Measurements from ENCODE around the gene KCNMB2. TPM values are rescaled to one million over a fixed set of nuclear protein-coding genes. Genes with fewer than 3 reads are reported as not detected.

KCNMB2 gene
- total and polyA plus RNA-seq, 4 experiments from 2014 or later: not detected

DNA sequence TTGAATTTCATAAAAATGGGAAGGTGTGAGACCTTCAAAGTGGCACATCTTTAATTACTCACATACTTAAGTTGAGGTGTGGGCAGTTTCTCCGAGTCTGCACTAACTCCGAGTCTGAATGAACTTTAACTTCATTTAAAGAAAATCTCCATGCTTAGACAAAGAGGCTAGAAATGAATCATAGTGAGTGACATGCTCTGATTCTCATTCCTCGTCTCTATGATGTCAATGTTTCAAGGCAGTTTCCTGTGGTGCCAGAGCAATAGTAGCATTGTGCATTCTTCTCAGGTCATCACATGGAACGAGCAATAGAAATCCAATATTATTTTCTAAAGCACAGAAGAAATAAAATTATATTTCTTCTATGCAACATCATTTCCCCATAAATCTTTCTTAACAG, 224.8 kb downstream of the KCNMB2 start:
- no peaks in the 10 kb centered on the region for H3K27me3 ChIP-seq (ENCODE audit: insufficient read depth, low read length)
- Mint-ChIP-seq H3K27me3 (peaks cover 0 to 3% of the 10 kb centered on the region in 2 donors), H3K27ac (no peak overlapping the region), H3K4me1 (no peaks in the 10 kb centered on the region), H3K36me3 (no peaks in the 10 kb centered on the region), H3K4me3 (no peak overlapping the region), H3K9me3 (peaks cover 0 to 2% (median 0%) of the 10 kb centered on the region in 8 donors)
- H3K27ac ChIP-seq (ENCODE audit: low read depth, low read length): no peak overlapping the region
- H3K4me1 ChIP-seq (ENCODE audit: insufficient read depth, low read length): no peaks in the 10 kb centered on the region
- H3K9me3 ChIP-seq (ENCODE audit: control insufficient read depth in 1 of 2, low read length in 2 of 2): no peaks in the 10 kb centered on the region
- intact Hi-C loops (cut with micrococcal nuclease): no loop called here
- no peaks in the 10 kb centered on the region for H3K36me3 ChIP-seq (ENCODE audit: insufficient read depth, low read length)
- POLR2A ChIA-PET (ENCODE audit: partially characterized antibody): no interaction called here
- no peak overlapping the region for H3K4me3 ChIP-seq (ENCODE audit: low read length in 2 of 2)
- CTCF ChIA-PET (ENCODE audit: partially characterized antibody): no interaction called here
- DNase-seq: no peak

DNA sequence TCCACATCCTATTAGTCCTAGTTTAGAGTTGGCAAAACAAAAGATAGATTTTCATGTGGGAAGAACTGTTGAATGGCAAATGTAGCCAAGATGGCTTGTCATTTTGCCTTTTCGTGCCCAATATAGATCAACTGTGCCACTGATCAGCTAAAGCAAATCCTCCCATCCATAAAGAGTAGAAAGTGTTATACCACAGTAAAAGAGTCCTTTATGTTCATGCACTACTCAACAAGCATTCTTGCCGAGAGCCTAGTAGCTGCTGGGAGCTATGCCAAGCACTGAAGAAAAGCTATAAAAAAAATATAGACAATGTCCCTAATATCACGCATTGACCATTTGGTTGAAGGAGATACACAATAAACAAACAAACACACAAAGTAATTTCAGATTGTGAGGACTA, 225.2 kb downstream of the KCNMB2 start:
- H3K4me1 Mint-ChIP-seq: no peaks in the 10 kb centered on the region
- Histone ChIP-seq H3K36me3 (ENCODE audit: insufficient read depth, low read length) (no peaks in the 10 kb centered on the region), H3K27ac (ENCODE audit: low read depth, low read length) (no peak overlapping the region), H3K9me3 (ENCODE audit: control insufficient read depth in 1 of 2, low read length in 2 of 2) (no peaks in the 10 kb centered on the region), H3K27me3 (ENCODE audit: insufficient read depth, low read length) (no peaks in the 10 kb centered on the region), H3K4me1 (ENCODE audit: insufficient read depth, low read length) (no peaks in the 10 kb centered on the region), H3K4me3 (ENCODE audit: low read length in 2 of 2) (no peak overlapping the region)
- intact Hi-C loops (cut with micrococcal nuclease): no loop called here
- H3K27me3 Mint-ChIP-seq: peaks cover 0 to 3% of the 10 kb centered on the region in 2 donors
- H3K27ac Mint-ChIP-seq: no peak overlapping the region
- H3K4me3 Mint-ChIP-seq: no peak overlapping the region
- no peaks in the 10 kb centered on the region for H3K36me3 Mint-ChIP-seq
- ChIA-PET POLR2A (ENCODE audit: partially characterized antibody) (no interaction called here), CTCF (ENCODE audit: partially characterized antibody) (no interaction called here)
- DNase-seq: no peak
- peaks cover 0 to 2% (median 0%) of the 10 kb centered on the region in 8 donors for H3K9me3 Mint-ChIP-seq

DNA sequence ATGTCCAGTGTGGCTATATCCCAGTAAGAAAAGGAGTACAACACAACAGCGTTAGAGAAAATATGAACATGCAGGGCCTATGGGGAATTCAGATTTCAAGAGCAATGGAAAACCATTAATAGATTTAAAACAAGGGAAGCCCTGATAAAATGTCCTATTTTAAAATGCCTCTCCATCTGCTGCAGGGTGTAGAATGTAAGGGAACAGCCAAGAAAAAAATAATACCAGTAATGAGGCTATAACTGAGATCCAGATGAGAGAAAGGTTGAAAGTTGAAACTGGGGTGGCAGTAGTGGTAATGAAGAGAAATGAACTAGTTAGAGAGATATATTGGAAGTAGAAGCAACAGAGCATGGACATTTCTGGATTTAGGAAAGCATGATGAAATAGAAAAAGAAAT, 226.1 kb downstream of the KCNMB2 start:
- ChIA-PET CTCF (ENCODE audit: partially characterized antibody) (no interaction called here), POLR2A (ENCODE audit: partially characterized antibody) (no interaction called here)
- no peak overlapping the region for H3K4me3 Mint-ChIP-seq
- H3K4me3 ChIP-seq (ENCODE audit: low read length in 2 of 2): no peak overlapping the region
- H3K9me3 Mint-ChIP-seq: peaks cover 0 to 2% (median 0%) of the 10 kb centered on the region in 8 donors
- H3K27me3 ChIP-seq (ENCODE audit: insufficient read depth, low read length): no peaks in the 10 kb centered on the region
- intact Hi-C loops (cut with micrococcal nuclease): no loop called here
- no peaks in the 10 kb centered on the region for H3K4me1 ChIP-seq (ENCODE audit: insufficient read depth, low read length)
- no peak overlapping the region for H3K27ac Mint-ChIP-seq
- H3K9me3 ChIP-seq (ENCODE audit: control insufficient read depth in 1 of 2, low read length in 2 of 2): no peaks in the 10 kb centered on the region
- no peak for DNase-seq
- no peaks in the 10 kb centered on the region for H3K36me3 Mint-ChIP-seq
- no peak overlapping the region for H3K27ac ChIP-seq (ENCODE audit: low read depth, low read length)
- peaks cover 0 to 3% of the 10 kb centered on the region in 2 donors for H3K27me3 Mint-ChIP-seq
- no peaks in the 10 kb centered on the region for H3K4me1 Mint-ChIP-seq
- no peaks in the 10 kb centered on the region for H3K36me3 ChIP-seq (ENCODE audit: insufficient read depth, low read length)

DNA sequence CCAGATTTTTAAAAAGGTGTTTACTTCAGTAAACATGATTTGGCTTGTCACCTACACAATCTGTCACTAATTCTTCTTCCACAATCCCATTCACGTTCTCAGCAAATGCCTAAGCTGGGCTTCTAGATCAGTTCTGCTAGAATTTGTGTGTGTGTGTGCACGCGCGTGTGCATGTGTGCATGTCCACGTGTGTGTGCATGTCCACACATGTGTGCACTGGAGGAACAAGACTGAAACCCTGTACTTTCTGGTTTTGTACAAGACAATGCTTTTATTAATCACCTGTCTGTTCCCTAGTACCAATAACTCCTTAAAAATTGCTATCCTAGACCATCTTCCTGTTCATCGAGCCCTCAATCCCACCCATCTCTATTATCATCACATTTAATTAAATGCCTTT, 229.2 kb downstream of the KCNMB2 start:
- Histone ChIP-seq H3K9me3 (ENCODE audit: control insufficient read depth in 1 of 2, low read length in 2 of 2) (no peaks in the 10 kb centered on the region), H3K27ac (ENCODE audit: low read depth, low read length) (no peak overlapping the region), H3K36me3 (ENCODE audit: insufficient read depth, low read length) (no peaks in the 10 kb centered on the region), H3K4me1 (ENCODE audit: insufficient read depth, low read length) (no peaks in the 10 kb centered on the region), H3K27me3 (ENCODE audit: insufficient read depth, low read length) (no peaks in the 10 kb centered on the region), H3K4me3 (ENCODE audit: low read length in 2 of 2) (no peak overlapping the region)
- H3K36me3 Mint-ChIP-seq: no peaks in the 10 kb centered on the region
- peaks cover 0 to 2% of the 10 kb centered on the region in 2 donors for H3K27me3 Mint-ChIP-seq
- intact Hi-C loops (cut with micrococcal nuclease): no loop called here
- CTCF ChIA-PET (ENCODE audit: partially characterized antibody): no interaction called here
- no peak overlapping the region for H3K4me3 Mint-ChIP-seq
- H3K27ac Mint-ChIP-seq: no peak overlapping the region
- no peaks in the 10 kb centered on the region for H3K4me1 Mint-ChIP-seq
- no peak for DNase-seq
- H3K9me3 Mint-ChIP-seq: peaks cover 0 to 6% (median 2%) of the 10 kb centered on the region in 8 donors
- POLR2A ChIA-PET (ENCODE audit: partially characterized antibody): no interaction called here

DNA sequence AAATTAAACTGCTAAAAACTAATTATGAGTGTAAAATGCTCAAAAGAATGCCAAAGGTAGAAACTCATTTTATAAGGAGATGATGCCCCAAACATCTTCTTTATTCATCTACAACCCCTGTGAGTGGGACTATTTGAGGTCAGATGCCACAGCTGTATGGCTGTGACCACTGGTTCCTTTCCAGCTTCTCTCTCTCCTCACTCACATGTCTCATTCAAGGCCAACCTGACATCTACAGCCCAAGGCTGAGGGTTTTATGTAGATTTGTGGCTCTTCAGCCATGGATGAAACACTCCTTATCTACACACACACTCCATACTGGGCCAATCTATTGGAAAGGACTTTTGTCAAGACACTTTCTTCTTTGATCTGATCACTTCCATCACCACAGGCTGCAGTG, 231.3 kb downstream of the KCNMB2 start:
- Mint-ChIP-seq H3K27ac (no peak overlapping the region), H3K36me3 (no peaks in the 10 kb centered on the region), H3K4me1 (peaks cover 2 to 7% (median 4%) of the 10 kb centered on the region in 4 donors), H3K9me3 (peaks cover 2 to 16% (median 10%) of the 10 kb centered on the region in 8 donors), H3K4me3 (no peak overlapping the region), H3K27me3 (peaks cover 0 to 1% of the 10 kb centered on the region in 2 donors)
- Histone ChIP-seq H3K4me1 (ENCODE audit: insufficient read depth, low read length) (peaks cover under 1% of the 10 kb centered on the region), H3K9me3 (ENCODE audit: control insufficient read depth in 1 of 2, low read length in 2 of 2) (no peaks in the 10 kb centered on the region), H3K36me3 (ENCODE audit: insufficient read depth, low read length) (no peaks in the 10 kb centered on the region), H3K4me3 (ENCODE audit: low read length in 2 of 2) (no peak overlapping the region), H3K27ac (ENCODE audit: low read depth, low read length) (no peak overlapping the region), H3K27me3 (ENCODE audit: insufficient read depth, low read length) (no peaks in the 10 kb centered on the region)
- CTCF ChIA-PET (ENCODE audit: partially characterized antibody): no interaction called here
- POLR2A ChIA-PET (ENCODE audit: partially characterized antibody): no interaction called here
- intact Hi-C loops (cut with micrococcal nuclease): no loop called here
- DNase-seq: no peak

DNA sequence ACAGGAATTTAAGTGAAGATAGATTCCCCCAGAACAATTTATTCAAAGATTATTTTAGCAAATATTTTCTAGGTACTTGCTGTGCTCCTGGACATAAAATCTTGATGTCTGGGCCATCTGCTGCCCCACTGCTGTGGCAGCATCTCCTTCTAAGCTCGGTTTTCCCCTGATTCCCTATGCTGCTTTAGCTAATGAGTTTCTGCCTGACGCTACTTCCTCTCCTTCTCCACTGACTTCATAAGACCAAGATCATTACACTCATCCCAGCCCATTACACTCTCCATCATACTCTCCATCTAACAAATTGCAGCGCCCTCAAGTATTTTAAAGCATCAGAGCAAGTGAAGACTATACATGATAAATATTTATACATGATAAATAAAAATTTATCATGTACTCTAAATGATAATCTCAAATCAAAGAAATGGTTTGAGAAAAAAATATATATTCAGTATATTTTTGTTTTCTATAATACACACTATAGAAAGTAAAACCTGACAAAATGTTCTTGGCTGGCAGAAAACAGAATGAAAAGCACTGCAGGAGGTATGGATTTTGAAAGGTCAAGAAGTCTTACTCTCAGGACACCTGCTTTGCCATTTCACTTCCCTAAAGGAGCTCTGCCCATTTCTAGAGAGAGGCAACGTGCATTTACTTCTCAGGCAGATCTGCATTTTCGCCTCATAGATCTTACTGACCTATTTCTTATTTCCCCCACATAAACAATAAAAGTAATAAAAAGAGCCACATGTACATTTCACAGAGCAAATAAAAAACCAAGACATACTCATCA, 232.0 kb downstream of the KCNMB2 start:
- no peaks in the 10 kb centered on the region for H3K27me3 Mint-ChIP-seq
- ChIA-PET CTCF (ENCODE audit: partially characterized antibody) (no interaction called here), POLR2A (ENCODE audit: partially characterized antibody) (no interaction called here)
- H3K4me1 Mint-ChIP-seq: peaks cover 4 to 11% (median 7%) of the 10 kb centered on the region in 4 donors
- H3K9me3 Mint-ChIP-seq: peaks cover 2 to 16% (median 10%) of the 10 kb centered on the region in 8 donors
- no peak overlapping the region for H3K27ac Mint-ChIP-seq
- H3K4me3 Mint-ChIP-seq: no peak overlapping the region
- Histone ChIP-seq H3K27ac (ENCODE audit: low read depth, low read length) (no peak overlapping the region), H3K4me3 (ENCODE audit: low read length in 2 of 2) (no peak overlapping the region), H3K4me1 (ENCODE audit: insufficient read depth, low read length) (peaks cover 4% of the 10 kb centered on the region), H3K27me3 (ENCODE audit: insufficient read depth, low read length) (no peaks in the 10 kb centered on the region), H3K36me3 (ENCODE audit: insufficient read depth, low read length) (no peaks in the 10 kb centered on the region), H3K9me3 (ENCODE audit: control insufficient read depth in 1 of 2, low read length in 2 of 2) (no peaks in the 10 kb centered on the region)
- no peak for DNase-seq
- intact Hi-C loops (cut with micrococcal nuclease): no loop called here
- H3K36me3 Mint-ChIP-seq: no peaks in the 10 kb centered on the region

DNA sequence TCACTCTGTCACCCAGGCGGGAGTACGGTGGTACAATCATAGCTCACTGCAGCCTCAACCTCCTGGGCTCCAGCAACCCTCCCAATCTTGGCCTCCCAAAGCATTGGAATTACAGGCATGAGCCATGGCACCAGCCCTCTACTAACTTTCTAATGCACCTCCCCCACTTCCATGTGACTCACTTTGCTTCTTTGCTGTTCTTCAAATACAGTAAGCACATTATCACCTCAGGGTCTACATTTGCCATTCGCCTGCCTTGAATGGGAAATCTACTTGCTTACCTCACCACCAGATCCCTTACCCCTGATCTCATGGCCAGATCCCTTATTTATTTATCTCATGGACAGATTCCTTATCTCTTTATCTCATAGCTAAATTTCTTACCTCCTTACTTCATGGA, 235.3 kb downstream of the KCNMB2 start:
- H3K4me1 Mint-ChIP-seq: peaks cover 4 to 11% (median 7%) of the 10 kb centered on the region in 4 donors
- H3K27ac Mint-ChIP-seq: no peak overlapping the region
- peaks cover 0 to 2% of the 10 kb centered on the region in 2 donors for H3K27me3 Mint-ChIP-seq
- H3K4me3 Mint-ChIP-seq: no peak overlapping the region
- Histone ChIP-seq H3K27ac (ENCODE audit: low read depth, low read length) (no peak overlapping the region), H3K4me1 (ENCODE audit: insufficient read depth, low read length) (peaks cover 4% of the 10 kb centered on the region), H3K36me3 (ENCODE audit: insufficient read depth, low read length) (no peaks in the 10 kb centered on the region), H3K4me3 (ENCODE audit: low read length in 2 of 2) (no peak overlapping the region), H3K27me3 (ENCODE audit: insufficient read depth, low read length) (no peaks in the 10 kb centered on the region), H3K9me3 (ENCODE audit: control insufficient read depth in 1 of 2, low read length in 2 of 2) (no peaks in the 10 kb centered on the region)
- ChIA-PET CTCF (ENCODE audit: partially characterized antibody) (no interaction called here), POLR2A (ENCODE audit: partially characterized antibody) (no interaction called here)
- H3K9me3 Mint-ChIP-seq: peaks cover 2 to 18% (median 10%) of the 10 kb centered on the region in 8 donors
- intact Hi-C loops (cut with micrococcal nuclease): no loop called here
- no peaks in the 10 kb centered on the region for H3K36me3 Mint-ChIP-seq
- no peak for DNase-seq
